ENCODE data around the gene SUN1. TPM values are rescaled to one million over a fixed set of nuclear protein-coding genes. Genes with fewer than 3 reads are reported as not detected.

SUN1 gene
- total and polyA plus RNA-seq, 9 of the 15 experiments (the other 6 are each of a cell fraction or from before 2014, with no cell fraction given): 36.8 to 132 (median 62.3) TPM

DNA sequence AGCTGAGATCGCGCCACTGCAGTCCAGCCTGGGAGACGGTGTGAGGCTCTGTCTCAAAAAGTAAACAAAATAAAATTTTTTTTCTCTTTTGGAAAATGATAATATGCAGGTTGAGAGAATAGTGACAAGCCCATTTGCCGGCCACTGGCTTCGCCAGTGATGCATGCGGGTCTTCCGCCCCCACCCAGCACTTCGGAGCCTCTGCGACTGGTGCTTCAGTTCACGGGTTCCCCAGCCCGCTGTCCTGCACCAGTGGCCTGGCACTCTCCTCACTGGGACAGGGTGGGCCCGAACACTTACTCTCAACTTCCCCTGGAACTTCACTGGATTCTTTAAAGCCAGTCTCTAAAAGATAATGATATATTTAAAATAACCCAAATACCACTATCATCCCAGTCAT is 2.7 kb downstream of the SUN1 start:
- FAIRE-seq: no peak
- peaks cover 36% of the 10 kb centered on the region; the same call in 1 of the 2 replicates for H4K20me1 ChIP-seq (replicated peaks; ENCODE audit: control insufficient read depth, insufficient read depth, low read length)
- no peak overlapping the region for H3K4me2 ChIP-seq (ENCODE audit: insufficient read depth, low read length)
- H3K4me1 ChIP-seq (replicated peaks in 1 of 2; ENCODE audit: control insufficient read depth in 2 of 2, insufficient read depth in 2 of 2, low read length in 2 of 2): peaks cover 22 to 42% of the 10 kb centered on the region in 2 experiments
- H3K79me2 ChIP-seq (ENCODE audit: control insufficient read depth, insufficient read depth, low read length): peaks cover 79% of the 10 kb centered on the region
- 98% methylated on average over 12 of the region's 12 CpGs for WGBS (ENCODE audit: insufficient coverage, low coverage, missing lambda C conversion rate)
- ChIA-PET CTCF (ENCODE audit: low intra/inter-chr PET ratio) (no interaction called here), POLR2A (no interaction called here)
- 0 out of 4 replicates have a peak overlapping the region, but pooled peaks of 1 of the 2 experiments have one; percentile 57 for H3K9ac ChIP-seq (ENCODE audit: insufficient read depth in 1 of 2, low read depth in 2 of 2, low read length in 2 of 2)
- TF ChIP-seq RUNX1 (IDR thresholded peaks at IDR 0.05; ENCODE audit: low read depth): no peak
- TF ChIP-seq RBM25 (IDR thresholded peaks at IDR 0.05; ENCODE audit: low read depth, low read length, severe bottlenecking): no peak
- TF ChIP-seq FOXJ2 (tag; IDR thresholded peaks at IDR 0.05): no peak
- TF ChIP-seq, protein P1, sequence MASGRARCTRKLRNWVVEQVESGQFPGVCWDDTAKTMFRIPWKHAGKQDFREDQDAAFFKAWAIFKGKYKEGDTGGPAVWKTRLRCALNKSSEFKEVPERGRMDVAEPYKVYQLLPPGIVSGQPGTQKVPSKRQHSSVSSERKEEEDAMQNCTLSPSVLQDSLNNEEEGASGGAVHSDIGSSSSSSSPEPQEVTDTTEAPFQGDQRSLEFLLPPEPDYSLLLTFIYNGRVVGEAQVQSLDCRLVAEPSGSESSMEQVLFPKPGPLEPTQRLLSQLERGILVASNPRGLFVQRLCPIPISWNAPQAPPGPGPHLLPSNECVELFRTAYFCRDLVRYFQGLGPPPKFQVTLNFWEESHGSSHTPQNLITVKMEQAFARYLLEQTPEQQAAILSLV (tag; IDR thresholded peaks at IDR 0.05): no peak
- no peak for TF ChIP-seq PCBP1 (IDR thresholded peaks at IDR 0.05; ENCODE audit: low read depth, low read length, poor library complexity, severe bottlenecking)
- ATAC-seq: no peak
- H3K4me3 ChIP-seq: no peak overlapping the region
- H3K36me3 ChIP-seq (ENCODE audit: control insufficient read depth, insufficient read depth, low read length): peaks cover 53% of the 10 kb centered on the region; the same call in 2 of the 3 replicates
- no peak for DNase-seq (ENCODE audit: extremely low read depth in 1 of 4, low spot score in 3 of 4)
- in situ Hi-C loops (cut with MboI) (no loop called here), intact Hi-C loops (cut with micrococcal nuclease) (no loop called here)
- no peak overlapping the region for H3K27ac ChIP-seq (ENCODE audit: extremely low read depth, low read depth, low read length)
- no peaks in the 10 kb centered on the region for H3K9me3 ChIP-seq (replicated peaks; ENCODE audit: control insufficient read depth, insufficient read depth, low read depth, low read length)
- no peaks in the 10 kb centered on the region for H3K27me3 ChIP-seq (ENCODE audit: control insufficient read depth in 2 of 2, insufficient read depth in 2 of 2, low read length in 2 of 2)
- peaks cover 21% of the 10 kb centered on the region for H3K9me1 ChIP-seq (ENCODE audit: control insufficient read depth, insufficient read depth, low read length)
- H2AFZ ChIP-seq (ENCODE audit: low read depth, low read length): no peak overlapping the region
- no TSS peak for BruUV-seq (replicated peaks)
